Calu3 (cell line): ENCODE measurements around the gene MFAP3. TPM values are rescaled to one million over a fixed set of nuclear protein-coding genes. Genes with fewer than 3 reads are reported as not detected.

Experiments used
- BruUV-seq: library from RNA; stranded (reverse); fragments of 400-500 nt; replicated peaks from 2 replicates; lab custom pipeline; 2021; lab: Mats Ljungman, UMichigan
- CTCF ChIA-PET: fragments of 300-600 bp; sonication (Branson Sonifier 250); formaldehyde crosslinking; loops from one replicate; lab custom pipeline; 2022; ENCODE audit warnings: antibody characterized with exemption; lab: Charles Lee
- DNase-seq: peaks from one replicate; pipeline ENCODE4 v3.0.0; 2022
- H3K27ac Mint-ChIP-seq: one replicate; pipeline ENCODE4 v1.8.0; 2022; ENCODE audit warnings: mixed read lengths; ENCODE audit not compliant: unreplicated experiment
- H3K27me3 Mint-ChIP-seq: one replicate; pipeline ENCODE4 v1.8.0; 2022; ENCODE audit warnings: mixed read lengths; ENCODE audit not compliant: unreplicated experiment
- H3K36me3 Mint-ChIP-seq: one replicate; pipeline ENCODE4 v1.8.0; 2022; ENCODE audit warnings: mild to moderate bottlenecking, moderate library complexity, mixed read lengths; ENCODE audit not compliant: insufficient read depth, unreplicated experiment
- H3K4me1 Mint-ChIP-seq: one replicate; pipeline ENCODE4 v1.8.0; 2022; ENCODE audit warnings: mild to moderate bottlenecking, low read depth, mixed read lengths; ENCODE audit not compliant: unreplicated experiment
- H3K4me3 Mint-ChIP-seq: one replicate; pipeline ENCODE4 v1.8.0; 2022; ENCODE audit warnings: mild to moderate bottlenecking, low read depth, moderate library complexity, mixed read lengths; ENCODE audit not compliant: unreplicated experiment
- H3K9me3 Mint-ChIP-seq: one replicate; pipeline ENCODE4 v1.8.0; 2022; ENCODE audit warnings: low read depth, mixed read lengths; ENCODE audit not compliant: unreplicated experiment
- CTCF ChIP-seq: fragments of 200-600 bp; IDR thresholded peaks from one replicate; pipeline ENCODE4 v1.8.0; 2022; ENCODE audit warnings: antibody characterized with exemption; ENCODE audit not compliant: unreplicated experiment
- intact Hi-C: fragments of 100-400 bp; cut with micrococcal nuclease; formaldehyde crosslinking; loops from one replicate; pipeline ENCODE4 v1.10.0; 2022; ENCODE audit not compliant: unreplicated experiment
- total RNA-seq: library from RNA; stranded (reverse); gene quantifications from 2 replicates; pipeline ENCODE4 v1.2.3, GENCODE V29; 2022

Gene MFAP3
- total RNA-seq, 1 experiment from 2014 or later: 39.3 TPM

DNA sequence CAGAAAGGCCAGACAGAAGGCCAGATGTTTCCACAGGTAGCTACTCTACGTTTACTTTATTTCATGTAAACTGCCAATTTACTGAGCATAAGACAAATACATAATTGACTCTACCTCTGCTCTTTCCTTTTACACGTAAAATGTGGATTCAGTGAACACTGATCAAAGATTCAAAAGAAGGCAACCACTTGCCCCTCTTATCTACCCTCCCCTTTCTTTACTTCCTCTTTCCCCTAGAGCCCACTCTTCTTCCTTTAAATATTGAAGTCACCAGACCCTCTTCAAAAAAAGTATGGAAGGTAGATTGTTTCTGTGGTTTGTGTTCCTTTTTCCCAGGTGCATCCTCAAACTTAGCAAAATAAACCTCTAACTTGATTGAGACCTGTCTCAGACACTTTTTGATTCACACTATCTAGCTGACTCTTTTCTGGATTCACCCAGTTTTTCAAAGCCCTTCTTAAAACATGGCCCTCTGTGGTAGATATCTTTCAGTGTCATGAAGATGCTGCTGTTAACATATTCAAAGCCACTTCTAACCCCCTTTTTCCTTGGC is 6.8 kb upstream of the MFAP3 start:
- no peak overlapping the region for H3K4me3 Mint-ChIP-seq
- no peaks in the 10 kb centered on the region for H3K4me1 Mint-ChIP-seq
- CTCF ChIA-PET: no interaction called here
- TF ChIP-seq CTCF: no peak
- no TSS peak for BruUV-seq
- H3K27me3 Mint-ChIP-seq: no peaks in the 10 kb centered on the region
- H3K27ac Mint-ChIP-seq: no peak overlapping the region
- H3K36me3 Mint-ChIP-seq: no peaks in the 10 kb centered on the region
- no peaks in the 10 kb centered on the region for H3K9me3 Mint-ChIP-seq
- DNase-seq: no peak
- intact Hi-C loops: no loop called here

DNA sequence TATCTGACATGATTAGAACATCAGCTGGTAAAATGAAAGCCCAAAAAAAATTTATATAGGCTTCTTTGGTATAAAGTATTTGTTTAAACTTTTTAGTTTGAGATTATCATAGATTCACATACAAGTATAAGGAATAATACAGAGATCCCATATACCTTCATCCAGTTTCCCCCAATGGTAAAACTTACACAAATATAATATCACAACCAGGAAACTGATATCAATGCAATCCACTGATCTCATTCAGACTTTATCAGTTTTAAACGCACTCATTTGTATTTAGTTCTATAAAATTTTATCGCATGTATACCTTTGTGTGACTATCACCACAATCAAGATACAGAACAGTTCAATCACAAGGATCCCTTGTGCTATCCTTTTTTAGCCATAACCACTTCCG is 3.8 kb upstream of the MFAP3 start:
- Mint-ChIP-seq H3K4me3 (no peak overlapping the region), H3K4me1 (peaks cover 9% of the 10 kb centered on the region), H3K27ac (no peak overlapping the region), H3K36me3 (peaks cover 16% of the 10 kb centered on the region), H3K27me3 (no peaks in the 10 kb centered on the region), H3K9me3 (no peaks in the 10 kb centered on the region)
- intact Hi-C loops: no loop called here
- no peak for DNase-seq
- BruUV-seq: no TSS peak
- CTCF ChIA-PET: no interaction called here
- TF ChIP-seq CTCF: no peak

- no peaks in the 10 kb centered on the region for H3K9me3 Mint-ChIP-seq
- intact Hi-C loops: no loop called here
- peak overlapping the region; percentile 96 for H3K4me3 Mint-ChIP-seq
- no peak for TF ChIP-seq CTCF
- peaks cover 23% of the 10 kb centered on the region for H3K4me1 Mint-ChIP-seq
- no peaks in the 10 kb centered on the region for H3K27me3 Mint-ChIP-seq
- TSS peak; percentile 62 for BruUV-seq
- peaks cover 16% of the 10 kb centered on the region for H3K36me3 Mint-ChIP-seq
- H3K27ac Mint-ChIP-seq: peak overlapping the region; percentile 89
- CTCF ChIA-PET: interaction anchor here (0.7 to 1.6 kb wide), 4 partner anchors 13 to 73 kb away, joined by 3 to 8 read pairs (median 5); no protein-coding TSS in a partner anchor
- DNase-seq: peak; percentile 27
These were observed 483 bp upstream of the MFAP3 start for GRCh38 chr5:154038261-154038706.

DNA sequence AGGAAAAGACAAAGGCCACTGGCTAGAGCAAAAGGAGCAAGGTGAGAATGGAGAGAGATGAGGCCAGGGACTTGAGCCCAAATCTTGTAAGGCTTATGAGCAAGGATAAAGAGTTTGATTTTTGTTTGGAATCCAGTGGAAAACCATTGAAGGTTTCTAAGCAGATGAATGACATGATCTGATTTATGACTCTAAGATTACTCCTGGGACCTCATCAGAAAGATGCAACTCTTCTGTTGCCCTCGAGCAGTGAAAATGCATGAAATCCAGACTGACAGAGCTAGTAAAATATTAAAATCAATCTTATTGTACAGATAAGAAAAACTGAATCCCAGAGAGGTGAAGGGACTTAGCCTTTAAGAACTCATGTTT is 677 bp downstream of the MFAP3 start:
- no peak for DNase-seq
- BruUV-seq: TSS peak; percentile 77
- Mint-ChIP-seq H3K9me3 (no peaks in the 10 kb centered on the region), H3K27ac (peak overlapping the region; percentile 89), H3K36me3 (peaks cover 16% of the 10 kb centered on the region), H3K27me3 (no peaks in the 10 kb centered on the region), H3K4me1 (peaks cover 23% of the 10 kb centered on the region), H3K4me3 (peak overlapping the region; percentile 96)
- TF ChIP-seq CTCF: no peak
- intact Hi-C loops: no loop called here
- CTCF ChIA-PET: interaction anchor here (0.7 to 1.6 kb wide), 6 partner anchors 16 to 601 kb away, joined by 3 to 8 read pairs (median 3); no protein-coding TSS in a partner anchor
